Small intestine (tissue), 7 donors: ENCODE data around the gene MAP2K2. TPM values are rescaled to one million over a fixed set of nuclear protein-coding genes. Genes with fewer than 3 reads are reported as not detected.

Source experiments
- DNase-seq, 2 donors: peaks; one replicate each; pipeline versions ENCODE4 v3.0.0 to v3.0.0-alpha.2; 2013
- FAIRE-seq: peaks from 2 replicates; lab custom pipeline; 2012; peaks lifted over from hg19 to GRCh38; lab: Jason Lieb, UNC
- H3K27ac ChIP-seq, 3 donors: one replicate each; pipeline ENCODE4 v1.5.1; 2013; ENCODE audit warnings: low read length in 2 of 3, mild to moderate bottlenecking in 2 of 3, control low read depth in 1 of 3, inconsistent platforms in 1 of 3, low read depth in 1 of 3, moderate library complexity in 1 of 3
- H3K27me3 ChIP-seq, 3 donors: one replicate each; pipeline ENCODE4 v1.6.1; 2013; ENCODE audit warnings: low read length in 3 of 3, inconsistent platforms in 1 of 3; ENCODE audit not compliant: control insufficient read depth in 3 of 3, insufficient read depth in 3 of 3
- H3K36me3 ChIP-seq, 3 donors: one replicate each; pipeline ENCODE4 v1.6.1; 2013; ENCODE audit warnings: low read length in 3 of 3, inconsistent platforms in 1 of 3, low read depth in 1 of 3, mild to moderate bottlenecking in 1 of 3, moderate library complexity in 1 of 3; ENCODE audit not compliant: control insufficient read depth in 3 of 3, insufficient read depth in 2 of 3
- H3K4me1 ChIP-seq, 3 donors: one replicate each; pipeline ENCODE4 v1.6.1; 2013; ENCODE audit warnings: low read length in 2 of 3, inconsistent platforms in 1 of 3, low read depth in 1 of 3, mild to moderate bottlenecking in 1 of 3, moderate library complexity in 1 of 3; ENCODE audit not compliant: control insufficient read depth in 3 of 3, insufficient read depth in 2 of 3
- H3K4me3 ChIP-seq, 3 donors: one replicate each; pipeline ENCODE4 v1.5.1; 2013; ENCODE audit warnings: low read length in 3 of 3, control low read depth in 1 of 3, inconsistent platforms in 1 of 3, low read depth in 1 of 3, mild to moderate bottlenecking in 1 of 3, moderate library complexity in 1 of 3
- H3K9me3 ChIP-seq, 2 donors: one replicate each; pipeline ENCODE4 v1.6.1; 2013; ENCODE audit warnings: low read depth in 1 of 2, low read length in 1 of 2; ENCODE audit not compliant: control insufficient read depth in 2 of 2, insufficient read depth in 1 of 2
- WGBS, 3 donors: extraction: QIAGEN DNeasy Blood & Tissue Kit; methylation state at CpG; one replicate each; pipeline ENCODE4 v1.1.7; 2013; 5-methylcytosine and 5-hydroxymethylcytosine counted together
- polyA plus RNA-seq, 4 donors: library from polyadenylated mRNA; stranded (reverse) in 3 of 4; unstranded in 1 of 4; fragments of 200-250 nt in 3 of 4; fragments of 120-200 nt in 1 of 4; gene quantifications; one replicate each; pipeline versions ENCODE4 v1.2.1 to v1.2.3, GENCODE V29; 2013
- donor health status: healthy with polysubstance abuse.
- donor health status: control.
- donor health status: control.
- donor health status: Bipolar disorder and iron deficiency.
- donor health status: healthy.

The MAP2K2 gene
- polyA plus RNA-seq, 4 donors = 157 to 522 (median 388) TPM

DNA sequence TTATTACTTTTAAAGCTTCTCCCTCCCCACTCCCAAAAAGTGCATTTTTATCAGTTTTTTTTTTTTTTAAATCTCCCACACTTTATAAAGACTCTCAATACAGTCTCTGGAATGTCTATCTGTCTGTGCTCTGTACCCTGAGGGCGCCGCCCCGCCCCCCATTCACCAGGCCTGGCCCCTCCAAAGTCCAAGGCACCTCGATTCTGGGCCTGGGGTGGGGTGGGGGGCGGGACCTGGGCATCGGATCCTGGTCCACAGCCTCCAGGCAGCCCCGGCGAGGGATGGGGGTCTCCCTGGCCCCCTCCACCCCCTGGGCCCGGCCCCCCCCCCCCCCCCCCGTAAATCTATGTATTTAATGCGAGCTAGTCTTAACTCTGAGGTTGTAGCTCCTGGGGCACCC lies 80.5 kb downstream of the MAP2K2 start:
- 25 to 64% (median 31%) methylated on average over 10 to 11 of the region's 11 CpGs for WGBS, 3 donors
- no peak overlapping the region for H3K4me3 ChIP-seq
- H3K9me3 ChIP-seq = no peaks in the 10 kb centered on the region
- peak overlapping the region in 1 of 3 donors; percentile 31 for H3K27ac ChIP-seq
- peaks cover 0 to 24% (median 0%) of the 10 kb centered on the region in 3 donors for H3K4me1 ChIP-seq
- no peaks in the 10 kb centered on the region for H3K27me3 ChIP-seq
- no peak for FAIRE-seq
- peaks cover 2 to 77% (median 16%) of the 10 kb centered on the region in 3 donors for H3K36me3 ChIP-seq
- DNase-seq = peak; percentile 64 to 69

GRCh38 chr19:4042731-4043082 lies 81.2 kb downstream of the MAP2K2 start:
- H3K27me3 ChIP-seq = no peaks in the 10 kb centered on the region
- WGBS, 3 donors = 20 to 54% (median 43%) methylated on average over 12 to 14 of the region's 14 CpGs
- H3K4me1 ChIP-seq = peaks cover 0 to 24% (median 0%) of the 10 kb centered on the region in 3 donors
- H3K36me3 ChIP-seq = peaks cover 0 to 74% (median 10%) of the 10 kb centered on the region in 3 donors
- FAIRE-seq (no peak), DNase-seq (peak; percentile 42 to 43)
- peak overlapping the region; percentile 50 to 69 (median 65) for H3K27ac ChIP-seq
- no peak overlapping the region for H3K4me3 ChIP-seq
- H3K9me3 ChIP-seq = no peaks in the 10 kb centered on the region

GRCh38 chr19:4042064-4042730 lies 81.7 kb downstream of the MAP2K2 start:
- H3K4me1 ChIP-seq = peaks cover 0 to 24% (median 0%) of the 10 kb centered on the region in 3 donors
- no peaks in the 10 kb centered on the region for H3K9me3 ChIP-seq
- 74 to 83% (median 78%) methylated on average over 13 to 14 of the region's 14 CpGs for WGBS, 3 donors
- H3K27ac ChIP-seq = peak overlapping the region; percentile 50 to 69 (median 65)
- no peak for FAIRE-seq
- peaks cover 2 to 74% (median 10%) of the 10 kb centered on the region in 3 donors for H3K36me3 ChIP-seq
- no peak for DNase-seq
- no peak overlapping the region for H3K4me3 ChIP-seq
- H3K27me3 ChIP-seq = no peaks in the 10 kb centered on the region

Other genes with a start within 250 kb of the MAP2K2 start
- gene ATCAY, start 243.4 kb downstream of the MAP2K2 start, polyA plus RNA-seq = 1 to 10 TPM in 1 of 4 donors, under 1 TPM in 2, not detected in 1; 0.27 to 3.0 (median 0.34) TPM
- 1 to 10 TPM in 2 of 4 donors, under 1 TPM in 2; 0.43 to 6.8 (median 1.4) TPM for gene NMRK2, start 191.1 kb downstream of the MAP2K2 start, polyA plus RNA-seq
- 10 to 100 TPM; 41.7 to 72.4 (median 60.5) TPM for gene DAPK3, start 153.0 kb downstream of the MAP2K2 start, polyA plus RNA-seq
- gene EEF2, start 138.7 kb downstream of the MAP2K2 start, polyA plus RNA-seq = 1,000 to 10,000 TPM in 3 of 4 donors, 100 to 1,000 TPM in 1; 962 to 2,089 (median 1,615) TPM
- 10 to 100 TPM; 10.8 to 30.4 (median 13.1) TPM for gene PIAS4, start 116.4 kb downstream of the MAP2K2 start, polyA plus RNA-seq
- gene ZBTB7A, start 57.2 kb downstream of the MAP2K2 start, polyA plus RNA-seq = 10 to 100 TPM; 14.3 to 35.6 (median 21.9) TPM
- gene CREB3L3, start 29.5 kb upstream of the MAP2K2 start, polyA plus RNA-seq = 100 to 1,000 TPM in 3 of 4 donors, 10 to 100 TPM in 1; 77.2 to 658 (median 308) TPM
- 10 to 100 TPM; 24.1 to 48.1 (median 42.9) TPM for gene SIRT6, start 58.4 kb upstream of the MAP2K2 start, polyA plus RNA-seq
- gene ANKRD24, start 58.6 kb upstream of the MAP2K2 start, polyA plus RNA-seq = 1 to 10 TPM; 1.6 to 3.1 (median 2.3) TPM
- gene EBI3, start 105.4 kb upstream of the MAP2K2 start, polyA plus RNA-seq = 1 to 10 TPM in 3 of 4 donors, under 1 TPM in 1; 0.89 to 6.2 (median 4.9) TPM
- gene YJU2, start 123.0 kb upstream of the MAP2K2 start, polyA plus RNA-seq = 10 to 100 TPM; 22.8 to 31.0 (median 29.0) TPM
- 10 to 100 TPM in 2 of 4 donors, 1 to 10 TPM in 2; 4.7 to 25.7 (median 10.6) TPM for gene SHD, start 155.1 kb upstream of the MAP2K2 start, polyA plus RNA-seq
- 1 to 10 TPM; 1.2 to 6.2 (median 3.2) TPM for gene TMIGD2, start 178.3 kb upstream of the MAP2K2 start, polyA plus RNA-seq
- gene FSD1, start 180.5 kb upstream of the MAP2K2 start, polyA plus RNA-seq = 1 to 10 TPM; 1.3 to 3.2 (median 2.0) TPM
- 100 to 1,000 TPM in 2 of 4 donors, 10 to 100 TPM in 2; 75.5 to 261 (median 140) TPM for gene STAP2, start 214.7 kb upstream of the MAP2K2 start, polyA plus RNA-seq
- gene MPND, start 219.4 kb upstream of the MAP2K2 start, polyA plus RNA-seq = 10 to 100 TPM; 20.9 to 45.1 (median 35.4) TPM